ENCODE measurements around the gene NEK11. TPM values are rescaled to one million over a fixed set of nuclear protein-coding genes. Genes with fewer than 3 reads are reported as not detected.
"Not testable (repeated sequence)": the region's sequence is repeated elsewhere in the genome, so short reads cannot be mapped to it uniquely, and the experiment has no call there.

The NEK11 gene
- total and polyA plus RNA-seq, 2 experiments from 2014 or later, result 3.5 to 13.7 TPM

DNA sequence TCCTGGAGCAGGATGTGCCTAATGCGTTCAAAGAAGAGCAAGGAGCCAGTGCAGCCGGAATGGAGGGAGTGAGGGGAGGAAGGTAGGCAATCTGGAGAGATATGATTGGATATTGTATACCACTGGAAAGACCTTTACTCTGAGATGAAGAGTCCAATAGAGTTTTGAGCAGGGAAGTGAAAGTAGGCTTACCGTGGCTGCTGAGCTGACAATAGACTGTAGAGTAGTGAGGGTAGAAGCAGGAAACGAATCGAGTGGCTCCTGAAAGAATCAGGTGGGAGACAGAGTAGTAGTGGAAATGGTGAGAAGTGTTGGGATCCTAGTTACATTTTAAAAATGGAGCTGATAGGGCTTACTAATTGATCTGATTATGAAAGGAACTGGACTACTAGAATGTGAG lies 303.1 kb downstream of the NEK11 start:
- H3K4me1 ChIP-seq (ENCODE audit: insufficient read depth), result no peaks in the 10 kb centered on the region
- H3K9me2 ChIP-seq (replicated peaks; ENCODE audit: insufficient read depth), result no peaks in the 10 kb centered on the region
- no peaks in the 10 kb centered on the region for H3K36me3 ChIP-seq (replicated peaks; ENCODE audit: insufficient read depth, low read depth)
- H3K9me3 ChIP-seq (ENCODE audit: low read depth), result no peaks in the 10 kb centered on the region
- H3K79me2 ChIP-seq, result no peaks in the 10 kb centered on the region
- 91% methylated on average over 5 of the region's 5 CpGs for WGBS (ENCODE audit: low lambda C conversion rate, missing lambda C conversion rate)
- no peak overlapping the region for H3K4me3 ChIP-seq
- H2AFZ ChIP-seq, result no peak overlapping the region
- H3K27ac ChIP-seq, result no peak overlapping the region
- no peaks in the 10 kb centered on the region for H4K20me1 ChIP-seq (ENCODE audit: insufficient read depth, poor library complexity, severe bottlenecking)
- no peak for DNase-seq (ENCODE audit: low spot score)
- no peak overlapping the region for H3K4me2 ChIP-seq
- TF ChIP-seq, protein P1, sequence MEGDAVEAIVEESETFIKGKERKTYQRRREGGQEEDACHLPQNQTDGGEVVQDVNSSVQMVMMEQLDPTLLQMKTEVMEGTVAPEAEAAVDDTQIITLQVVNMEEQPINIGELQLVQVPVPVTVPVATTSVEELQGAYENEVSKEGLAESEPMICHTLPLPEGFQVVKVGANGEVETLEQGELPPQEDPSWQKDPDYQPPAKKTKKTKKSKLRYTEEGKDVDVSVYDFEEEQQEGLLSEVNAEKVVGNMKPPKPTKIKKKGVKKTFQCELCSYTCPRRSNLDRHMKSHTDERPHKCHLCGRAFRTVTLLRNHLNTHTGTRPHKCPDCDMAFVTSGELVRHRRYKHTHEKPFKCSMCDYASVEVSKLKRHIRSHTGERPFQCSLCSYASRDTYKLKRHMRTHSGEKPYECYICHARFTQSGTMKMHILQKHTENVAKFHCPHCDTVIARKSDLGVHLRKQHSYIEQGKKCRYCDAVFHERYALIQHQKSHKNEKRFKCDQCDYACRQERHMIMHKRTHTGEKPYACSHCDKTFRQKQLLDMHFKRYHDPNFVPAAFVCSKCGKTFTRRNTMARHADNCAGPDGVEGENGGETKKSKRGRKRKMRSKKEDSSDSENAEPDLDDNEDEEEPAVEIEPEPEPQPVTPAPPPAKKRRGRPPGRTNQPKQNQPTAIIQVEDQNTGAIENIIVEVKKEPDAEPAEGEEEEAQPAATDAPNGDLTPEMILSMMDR (IDR thresholded peaks at IDR 0.05; ENCODE audit: poor library complexity), result no peak
- no peaks in the 10 kb centered on the region for H3K27me3 ChIP-seq

DNA sequence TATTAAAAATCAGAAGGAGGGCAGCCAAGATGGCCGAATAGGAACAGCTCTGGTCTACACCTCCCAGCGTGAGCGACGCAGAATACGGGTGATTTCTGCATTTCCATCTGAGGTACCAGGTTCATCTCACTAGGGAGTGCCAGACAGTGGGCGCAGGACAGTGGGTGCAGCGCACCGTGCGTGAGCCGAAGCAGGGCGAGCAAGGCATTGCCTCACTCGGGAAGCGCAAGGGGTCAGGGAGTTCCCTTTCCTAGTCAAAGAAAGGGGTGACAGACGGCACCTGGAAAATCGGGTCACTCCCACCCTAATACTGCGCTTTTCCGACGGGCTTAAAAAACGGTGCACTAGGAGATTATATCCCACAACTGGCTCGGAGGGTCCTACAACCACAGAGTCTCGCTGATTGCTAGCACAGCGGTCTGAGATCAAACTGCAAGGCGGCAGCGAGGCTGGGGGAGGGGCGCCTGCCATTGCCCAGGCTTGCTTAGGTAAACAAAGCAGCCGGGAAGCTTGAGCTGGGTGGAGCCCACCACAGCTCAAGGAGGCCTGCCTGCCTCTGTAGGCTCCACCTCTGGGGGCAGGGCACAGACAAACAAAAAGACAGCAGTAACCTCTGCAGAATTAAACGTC lies 304.9 kb downstream of the NEK11 start:
- 84% methylated on average over 27 of the region's 27 CpGs for WGBS (ENCODE audit: low lambda C conversion rate, missing lambda C conversion rate)
- H3K4me3 ChIP-seq; H3K4me1 ChIP-seq (ENCODE audit: insufficient read depth); H3K9me3 ChIP-seq (ENCODE audit: low read depth); H4K20me1 ChIP-seq (ENCODE audit: insufficient read depth, poor library complexity, severe bottlenecking); H3K27me3 ChIP-seq; H2AFZ ChIP-seq; H3K4me2 ChIP-seq; H3K79me2 ChIP-seq; H3K9me2 ChIP-seq (replicated peaks; ENCODE audit: insufficient read depth); H3K36me3 ChIP-seq (replicated peaks; ENCODE audit: insufficient read depth, low read depth); H3K27ac ChIP-seq; DNase-seq (ENCODE audit: low spot score): not testable (repeated sequence)

DNA sequence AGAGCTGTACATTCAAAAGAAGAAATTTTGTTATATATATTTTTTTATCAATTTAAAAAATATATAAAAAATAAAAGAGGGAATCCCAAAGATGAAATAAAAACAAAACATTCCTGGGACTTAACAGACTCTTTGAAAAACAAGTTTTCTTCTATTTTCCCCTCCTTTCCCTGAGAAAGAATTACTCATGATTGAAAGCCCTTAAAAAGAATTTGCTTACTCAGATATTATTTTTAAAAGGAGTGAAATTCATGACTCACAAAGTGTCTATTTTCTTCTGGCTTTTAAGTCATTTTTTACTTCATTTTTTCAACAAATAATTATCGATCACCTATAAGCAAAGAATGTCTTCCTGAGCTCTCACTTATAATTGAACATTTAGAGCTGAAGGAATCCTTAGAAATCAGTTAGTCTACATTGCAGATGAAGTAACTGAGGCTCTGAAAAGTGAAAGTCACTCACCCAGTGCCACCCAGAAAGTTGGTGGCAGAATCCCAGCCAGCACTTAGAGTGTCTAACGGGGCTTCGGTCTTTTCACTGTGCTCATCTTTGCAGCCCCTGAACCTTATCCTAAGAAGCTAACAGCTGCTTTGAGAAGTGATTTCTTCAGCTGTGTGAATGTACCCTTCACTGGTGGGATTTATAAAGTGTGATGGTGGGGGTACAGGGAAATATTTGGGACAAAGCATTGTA lies 312.4 kb downstream of the NEK11 start:
- Histone ChIP-seq H3K27ac (no peak overlapping the region), H3K9me3 (ENCODE audit: low read depth) (no peaks in the 10 kb centered on the region), H2AFZ (no peak overlapping the region), H3K79me2 (no peaks in the 10 kb centered on the region), H3K36me3 (replicated peaks; ENCODE audit: insufficient read depth, low read depth) (no peaks in the 10 kb centered on the region), H3K4me3 (no peak overlapping the region), H3K27me3 (no peaks in the 10 kb centered on the region), H3K4me1 (ENCODE audit: insufficient read depth) (no peaks in the 10 kb centered on the region), H3K4me2 (no peak overlapping the region), H4K20me1 (ENCODE audit: insufficient read depth, poor library complexity, severe bottlenecking) (no peaks in the 10 kb centered on the region), H3K9me2 (replicated peaks; ENCODE audit: insufficient read depth) (no peaks in the 10 kb centered on the region)
- WGBS (ENCODE audit: low lambda C conversion rate, missing lambda C conversion rate), result 89% methylated on average over 3 of the region's 3 CpGs
- TF ChIP-seq EZH2phosphoT487 (IDR thresholded peaks at IDR 0.05; ENCODE audit: low read depth, severe bottlenecking, unreplicated experiment) (no peak), EZH2 (IDR thresholded peaks at IDR 0.05; ENCODE audit: borderline replicate concordance) (no peak)
- TF ChIP-seq, protein P1 (IDR thresholded peaks at IDR 0.05; ENCODE audit: poor library complexity), result no peak
- DNase-seq (ENCODE audit: low spot score), result no peak

DNA sequence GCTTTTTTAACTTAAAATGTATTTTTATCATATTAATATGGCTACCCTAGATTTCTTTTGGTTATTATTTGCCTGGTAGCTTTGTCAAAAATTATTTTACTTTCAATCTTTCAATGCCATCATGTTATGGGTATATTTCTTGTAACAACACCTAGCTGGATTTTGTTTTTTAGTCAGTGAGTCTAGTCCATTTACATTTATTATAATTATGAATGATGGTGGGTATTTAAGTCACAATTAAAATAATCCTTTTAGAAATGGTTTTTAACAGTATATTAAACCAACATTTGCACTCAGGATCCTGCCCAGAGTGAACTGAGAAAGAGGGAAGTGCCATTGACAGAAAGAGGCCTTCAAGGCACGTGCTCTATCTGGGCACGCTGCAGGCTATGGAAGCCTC lies 315.1 kb downstream of the NEK11 start:
- Histone ChIP-seq H2AFZ (no peak overlapping the region), H3K4me1 (ENCODE audit: insufficient read depth) (no peaks in the 10 kb centered on the region), H4K20me1 (ENCODE audit: insufficient read depth, poor library complexity, severe bottlenecking) (no peaks in the 10 kb centered on the region), H3K27ac (no peak overlapping the region), H3K27me3 (no peaks in the 10 kb centered on the region), H3K4me2 (no peak overlapping the region), H3K4me3 (no peak overlapping the region), H3K79me2 (no peaks in the 10 kb centered on the region), H3K36me3 (replicated peaks; ENCODE audit: insufficient read depth, low read depth) (no peaks in the 10 kb centered on the region), H3K9me2 (replicated peaks; ENCODE audit: insufficient read depth) (no peaks in the 10 kb centered on the region), H3K9me3 (ENCODE audit: low read depth) (no peaks in the 10 kb centered on the region)
- no peak for DNase-seq (ENCODE audit: low spot score)
- TF ChIP-seq, protein P1 (IDR thresholded peaks at IDR 0.05; ENCODE audit: poor library complexity), result no peak
- TF ChIP-seq EZH2 (IDR thresholded peaks at IDR 0.05; ENCODE audit: borderline replicate concordance) (no peak), EZH2phosphoT487 (IDR thresholded peaks at IDR 0.05; ENCODE audit: low read depth, severe bottlenecking, unreplicated experiment) (no peak)
- WGBS (ENCODE audit: low lambda C conversion rate, missing lambda C conversion rate), result 100% methylated on average over 2 of the region's 2 CpGs
